Ovary (tissue), 3 donors: ENCODE measurements around the gene NR2F1-AS1.

Experiments used
- POLR2A ChIP-seq: fragments of 450-650 bp; IDR thresholded peaks from one replicate; pipeline ENCODE4 v1.6.1; 2017; ENCODE audit warnings: antibody characterized with exemption, mild to moderate bottlenecking, moderate library complexity
- TF ChIP-seq, protein P1 (sequence below), 3 donors: fragments of 450-650 bp in 2 of 3; fragments of 200-600 bp in 1 of 3; IDR thresholded peaks; one replicate each; pipeline versions ENCODE4 v1.5.1 to v1.8.0; 2016 to 2022; ENCODE audit warnings: antibody characterized with exemption in 3 of 3, mild to moderate bottlenecking in 1 of 3
- donor health status: DM: no; HTN: no; CAD: no.

DNA sequence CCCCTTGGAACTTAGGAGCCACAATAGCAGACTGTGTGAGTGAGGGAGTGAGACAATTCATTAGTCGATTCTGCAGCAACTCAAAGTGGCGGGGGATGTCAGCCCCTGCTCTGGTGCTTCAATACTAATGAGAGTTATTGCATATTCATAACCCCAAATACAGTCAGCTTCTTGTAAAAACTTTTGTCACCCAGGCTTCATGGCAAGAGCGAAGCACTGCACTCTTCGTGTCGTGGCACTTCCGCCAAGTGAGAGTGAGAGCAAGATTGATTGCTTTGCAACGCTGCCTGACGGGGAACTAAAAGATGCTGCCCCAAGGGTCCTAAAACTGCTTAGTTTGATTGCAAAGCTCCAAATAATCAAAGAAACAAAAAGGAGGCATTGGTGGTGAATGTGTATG is 150.9 kb downstream of the NR2F1-AS1 start:
- no peak for TF ChIP-seq POLR2A
- TF ChIP-seq, protein P1, sequence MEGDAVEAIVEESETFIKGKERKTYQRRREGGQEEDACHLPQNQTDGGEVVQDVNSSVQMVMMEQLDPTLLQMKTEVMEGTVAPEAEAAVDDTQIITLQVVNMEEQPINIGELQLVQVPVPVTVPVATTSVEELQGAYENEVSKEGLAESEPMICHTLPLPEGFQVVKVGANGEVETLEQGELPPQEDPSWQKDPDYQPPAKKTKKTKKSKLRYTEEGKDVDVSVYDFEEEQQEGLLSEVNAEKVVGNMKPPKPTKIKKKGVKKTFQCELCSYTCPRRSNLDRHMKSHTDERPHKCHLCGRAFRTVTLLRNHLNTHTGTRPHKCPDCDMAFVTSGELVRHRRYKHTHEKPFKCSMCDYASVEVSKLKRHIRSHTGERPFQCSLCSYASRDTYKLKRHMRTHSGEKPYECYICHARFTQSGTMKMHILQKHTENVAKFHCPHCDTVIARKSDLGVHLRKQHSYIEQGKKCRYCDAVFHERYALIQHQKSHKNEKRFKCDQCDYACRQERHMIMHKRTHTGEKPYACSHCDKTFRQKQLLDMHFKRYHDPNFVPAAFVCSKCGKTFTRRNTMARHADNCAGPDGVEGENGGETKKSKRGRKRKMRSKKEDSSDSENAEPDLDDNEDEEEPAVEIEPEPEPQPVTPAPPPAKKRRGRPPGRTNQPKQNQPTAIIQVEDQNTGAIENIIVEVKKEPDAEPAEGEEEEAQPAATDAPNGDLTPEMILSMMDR (IDR thresholded peaks at IDR 0.05), result no peak
